Measurements from ENCODE around the gene RAB37. TPM values are rescaled to one million over a fixed set of nuclear protein-coding genes. Genes with fewer than 3 reads are reported as not detected.

RAB37 gene
- total and polyA plus RNA-seq, 9 of the 15 experiments (the other 6 are each of a cell fraction or from before 2014, with no cell fraction given) = 0.03 to 0.27 (median 0.11) TPM; not detected in 4

DNA sequence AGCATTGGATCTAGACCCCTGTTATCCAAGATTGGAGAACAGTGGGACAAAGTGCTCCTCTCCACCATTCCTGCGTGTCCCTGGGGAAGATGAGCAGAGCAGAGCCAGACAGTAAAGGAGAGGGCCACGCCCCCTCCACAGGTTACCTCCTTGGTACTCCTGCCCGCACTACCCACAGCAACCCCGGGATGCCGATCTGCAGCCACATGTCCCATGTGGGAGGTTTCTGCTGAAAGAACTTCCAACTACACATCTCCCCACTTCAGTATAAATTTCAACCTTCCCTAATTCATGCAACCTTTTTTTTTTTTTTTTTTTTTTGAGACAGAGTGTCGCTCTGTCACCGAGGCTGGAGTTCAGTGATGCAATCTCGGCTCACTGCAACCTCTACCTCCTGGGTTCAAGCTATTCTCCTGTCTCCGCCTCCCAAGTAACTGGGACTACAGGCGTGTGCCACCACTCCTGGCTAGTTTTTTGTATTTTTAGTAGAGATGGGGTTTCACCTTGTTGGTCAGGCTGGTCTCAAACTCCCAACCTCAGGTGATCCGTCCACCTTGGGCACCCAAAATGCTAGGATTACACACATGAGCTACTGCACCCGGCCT, 2.3 kb downstream of the RAB37 start:
- no peak for TF ChIP-seq CBFA2T3 (IDR thresholded peaks at IDR 0.05)
- no peak for TF ChIP-seq ZZZ3 (IDR thresholded peaks at IDR 0.05)
- TF ChIP-seq DACH1 (IDR thresholded peaks at IDR 0.05; ENCODE audit: partially characterized antibody) = no peak
- TF ChIP-seq HDAC3 (IDR thresholded peaks at IDR 0.05; ENCODE audit: borderline replicate concordance, partially characterized antibody) = no peak
- no peak for TF ChIP-seq MCM7 (IDR thresholded peaks at IDR 0.05)
- TF ChIP-seq, protein P1, sequence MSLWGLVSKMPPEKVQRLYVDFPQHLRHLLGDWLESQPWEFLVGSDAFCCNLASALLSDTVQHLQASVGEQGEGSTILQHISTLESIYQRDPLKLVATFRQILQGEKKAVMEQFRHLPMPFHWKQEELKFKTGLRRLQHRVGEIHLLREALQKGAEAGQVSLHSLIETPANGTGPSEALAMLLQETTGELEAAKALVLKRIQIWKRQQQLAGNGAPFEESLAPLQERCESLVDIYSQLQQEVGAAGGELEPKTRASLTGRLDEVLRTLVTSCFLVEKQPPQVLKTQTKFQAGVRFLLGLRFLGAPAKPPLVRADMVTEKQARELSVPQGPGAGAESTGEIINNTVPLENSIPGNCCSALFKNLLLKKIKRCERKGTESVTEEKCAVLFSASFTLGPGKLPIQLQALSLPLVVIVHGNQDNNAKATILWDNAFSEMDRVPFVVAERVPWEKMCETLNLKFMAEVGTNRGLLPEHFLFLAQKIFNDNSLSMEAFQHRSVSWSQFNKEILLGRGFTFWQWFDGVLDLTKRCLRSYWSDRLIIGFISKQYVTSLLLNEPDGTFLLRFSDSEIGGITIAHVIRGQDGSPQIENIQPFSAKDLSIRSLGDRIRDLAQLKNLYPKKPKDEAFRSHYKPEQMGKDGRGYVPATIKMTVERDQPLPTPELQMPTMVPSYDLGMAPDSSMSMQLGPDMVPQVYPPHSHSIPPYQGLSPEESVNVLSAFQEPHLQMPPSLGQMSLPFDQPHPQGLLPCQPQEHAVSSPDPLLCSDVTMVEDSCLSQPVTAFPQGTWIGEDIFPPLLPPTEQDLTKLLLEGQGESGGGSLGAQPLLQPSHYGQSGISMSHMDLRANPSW (CRISPR knock-in tag; IDR thresholded peaks at IDR 0.05) = no peak
- no peak for TF ChIP-seq CXXC5 (CRISPR knock-in tag; IDR thresholded peaks at IDR 0.05)
- no peak for TF ChIP-seq EHMT2 (IDR thresholded peaks at IDR 0.05)
- TF ChIP-seq NFE2 (IDR thresholded peaks at IDR 0.05; ENCODE audit: low read depth) = no peak
- TF ChIP-seq, protein P2, sequence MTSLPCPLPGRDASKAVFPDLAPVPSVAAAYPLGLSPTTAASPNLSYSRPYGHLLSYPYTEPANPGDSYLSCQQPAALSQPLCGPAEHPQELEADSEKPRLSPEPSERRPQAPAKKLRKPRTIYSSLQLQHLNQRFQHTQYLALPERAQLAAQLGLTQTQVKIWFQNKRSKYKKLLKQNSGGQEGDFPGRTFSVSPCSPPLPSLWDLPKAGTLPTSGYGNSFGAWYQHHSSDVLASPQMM (CRISPR knock-in tag; IDR thresholded peaks at IDR 0.05) = no peak
- TF ChIP-seq, protein P3, sequence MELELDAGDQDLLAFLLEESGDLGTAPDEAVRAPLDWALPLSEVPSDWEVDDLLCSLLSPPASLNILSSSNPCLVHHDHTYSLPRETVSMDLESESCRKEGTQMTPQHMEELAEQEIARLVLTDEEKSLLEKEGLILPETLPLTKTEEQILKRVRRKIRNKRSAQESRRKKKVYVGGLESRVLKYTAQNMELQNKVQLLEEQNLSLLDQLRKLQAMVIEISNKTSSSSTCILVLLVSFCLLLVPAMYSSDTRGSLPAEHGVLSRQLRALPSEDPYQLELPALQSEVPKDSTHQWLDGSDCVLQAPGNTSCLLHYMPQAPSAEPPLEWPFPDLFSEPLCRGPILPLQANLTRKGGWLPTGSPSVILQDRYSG (tag; conservative IDR thresholded peaks at IDR 0.05; ENCODE audit: low read depth) = no peak
- TF ChIP-seq ZNF212 (CRISPR knock-in tag; IDR thresholded peaks at IDR 0.05) = no peak
- TF ChIP-seq KAT8 (IDR thresholded peaks at IDR 0.05; ENCODE audit: low read depth) = no peak
- CTCF ChIA-PET (ENCODE audit: low intra/inter-chr PET ratio) = interaction anchor here (0.6 to 0.7 kb wide), 2 partner anchors 137 to 669 kb away, joined by 4 read pairs; no protein-coding TSS in a partner anchor
- Histone ChIP-seq H4K20me1 (replicated peaks; ENCODE audit: control insufficient read depth, insufficient read depth, low read length) (peaks cover 5% of the 10 kb centered on the region; the same call in 1 of the 2 replicates), H3K36me3 (ENCODE audit: control insufficient read depth, insufficient read depth, low read length) (no peaks in the 10 kb centered on the region), H3K9me1 (ENCODE audit: control insufficient read depth, insufficient read depth, low read length) (no peaks in the 10 kb centered on the region), H3K4me2 (ENCODE audit: insufficient read depth, low read length) (no peak overlapping the region), H3K27me3 (ENCODE audit: control insufficient read depth in 2 of 2, insufficient read depth in 2 of 2, low read length in 2 of 2) (peaks cover 32 to 73% of the 10 kb centered on the region in 2 experiments; a peak in 4 of 5 replicates), H2AFZ (ENCODE audit: low read depth, low read length) (no peak overlapping the region), H3K9ac (ENCODE audit: insufficient read depth in 1 of 2, low read depth in 2 of 2, low read length in 2 of 2) (no peak overlapping the region), H3K79me2 (ENCODE audit: control insufficient read depth, insufficient read depth, low read length) (no peaks in the 10 kb centered on the region), H3K9me3 (replicated peaks; ENCODE audit: control insufficient read depth, insufficient read depth, low read depth, low read length) (no peaks in the 10 kb centered on the region), H3K4me1 (replicated peaks in 1 of 2; ENCODE audit: control insufficient read depth in 2 of 2, insufficient read depth in 2 of 2, low read length in 2 of 2) (peaks cover 0 to 20% of the 10 kb centered on the region in 2 experiments; a peak in 3 of 5 replicates), H3K4me3 (no peak overlapping the region), H3K27ac (ENCODE audit: extremely low read depth, low read depth, low read length) (no peak overlapping the region)
- intact Hi-C loops (cut with micrococcal nuclease) (no loop called here), in situ Hi-C loops (cut with MboI) (no loop called here)
- 10% methylated on average over 8 of the region's 12 CpGs for WGBS (ENCODE audit: insufficient coverage, low coverage, missing lambda C conversion rate)
- ATAC-seq = no peak
- no TSS peak for BruUV-seq (replicated peaks)
- DNase-seq (ENCODE audit: extremely low read depth in 1 of 4, low spot score in 3 of 4) = no peak
- POLR2A ChIA-PET = no interaction called here
- no peak for FAIRE-seq

Data from K562 (cell line).